Measurements from ENCODE around the gene LPIN1.

LPIN1 gene, protein sequence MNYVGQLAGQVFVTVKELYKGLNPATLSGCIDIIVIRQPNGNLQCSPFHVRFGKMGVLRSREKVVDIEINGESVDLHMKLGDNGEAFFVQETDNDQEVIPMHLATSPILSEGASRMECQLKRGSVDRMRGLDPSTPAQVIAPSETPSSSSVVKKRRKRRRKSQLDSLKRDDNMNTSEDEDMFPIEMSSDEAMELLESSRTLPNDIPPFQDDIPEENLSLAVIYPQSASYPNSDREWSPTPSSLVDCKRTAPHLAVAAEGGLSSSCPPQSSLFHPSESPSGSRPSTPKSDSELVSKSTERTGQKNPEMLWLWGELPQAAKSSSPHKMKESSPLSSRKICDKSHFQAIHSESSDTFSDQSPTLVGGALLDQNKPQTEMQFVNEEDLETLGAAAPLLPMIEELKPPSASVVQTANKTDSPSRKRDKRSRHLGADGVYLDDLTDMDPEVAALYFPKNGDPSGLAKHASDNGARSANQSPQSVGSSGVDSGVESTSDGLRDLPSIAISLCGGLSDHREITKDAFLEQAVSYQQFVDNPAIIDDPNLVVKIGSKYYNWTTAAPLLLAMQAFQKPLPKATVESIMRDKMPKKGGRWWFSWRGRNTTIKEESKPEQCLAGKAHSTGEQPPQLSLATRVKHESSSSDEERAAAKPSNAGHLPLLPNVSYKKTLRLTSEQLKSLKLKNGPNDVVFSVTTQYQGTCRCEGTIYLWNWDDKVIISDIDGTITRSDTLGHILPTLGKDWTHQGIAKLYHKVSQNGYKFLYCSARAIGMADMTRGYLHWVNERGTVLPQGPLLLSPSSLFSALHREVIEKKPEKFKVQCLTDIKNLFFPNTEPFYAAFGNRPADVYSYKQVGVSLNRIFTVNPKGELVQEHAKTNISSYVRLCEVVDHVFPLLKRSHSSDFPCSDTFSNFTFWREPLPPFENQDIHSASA

GRCh38 chr2:11746376-11746806, at the start of gene LPIN1:
TSS of gene LPIN1 (plus strand) at chr2:11746632. CDS start at chr2:11765542, 18,910 bp downstream.
- peak; percentile 88 for DNase-seq

DNA sequence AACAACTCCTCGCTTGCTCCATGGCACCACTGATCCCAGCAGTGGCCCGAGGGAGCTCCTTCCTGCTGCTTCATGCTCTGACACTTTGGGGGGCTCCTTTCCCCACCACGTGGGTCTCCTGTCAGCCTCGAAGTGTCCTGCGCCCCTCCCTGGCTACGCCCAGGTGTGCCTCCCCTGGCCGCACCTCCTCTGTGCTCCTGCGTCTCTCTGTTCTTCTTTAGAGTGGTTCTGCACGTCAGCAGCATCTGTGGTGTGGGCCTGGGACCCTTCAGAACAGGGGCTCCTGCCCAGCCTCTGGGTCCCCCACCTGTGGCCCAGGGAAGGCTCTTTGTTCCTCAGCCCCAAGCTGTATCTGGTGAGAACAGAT, 49.7 kb upstream of the LPIN1 start:
- DNase-seq, result no peak

GRCh38 chr2:11697103-11697871, 49.1 kb upstream of the LPIN1 start:
- no peak for DNase-seq

DNA sequence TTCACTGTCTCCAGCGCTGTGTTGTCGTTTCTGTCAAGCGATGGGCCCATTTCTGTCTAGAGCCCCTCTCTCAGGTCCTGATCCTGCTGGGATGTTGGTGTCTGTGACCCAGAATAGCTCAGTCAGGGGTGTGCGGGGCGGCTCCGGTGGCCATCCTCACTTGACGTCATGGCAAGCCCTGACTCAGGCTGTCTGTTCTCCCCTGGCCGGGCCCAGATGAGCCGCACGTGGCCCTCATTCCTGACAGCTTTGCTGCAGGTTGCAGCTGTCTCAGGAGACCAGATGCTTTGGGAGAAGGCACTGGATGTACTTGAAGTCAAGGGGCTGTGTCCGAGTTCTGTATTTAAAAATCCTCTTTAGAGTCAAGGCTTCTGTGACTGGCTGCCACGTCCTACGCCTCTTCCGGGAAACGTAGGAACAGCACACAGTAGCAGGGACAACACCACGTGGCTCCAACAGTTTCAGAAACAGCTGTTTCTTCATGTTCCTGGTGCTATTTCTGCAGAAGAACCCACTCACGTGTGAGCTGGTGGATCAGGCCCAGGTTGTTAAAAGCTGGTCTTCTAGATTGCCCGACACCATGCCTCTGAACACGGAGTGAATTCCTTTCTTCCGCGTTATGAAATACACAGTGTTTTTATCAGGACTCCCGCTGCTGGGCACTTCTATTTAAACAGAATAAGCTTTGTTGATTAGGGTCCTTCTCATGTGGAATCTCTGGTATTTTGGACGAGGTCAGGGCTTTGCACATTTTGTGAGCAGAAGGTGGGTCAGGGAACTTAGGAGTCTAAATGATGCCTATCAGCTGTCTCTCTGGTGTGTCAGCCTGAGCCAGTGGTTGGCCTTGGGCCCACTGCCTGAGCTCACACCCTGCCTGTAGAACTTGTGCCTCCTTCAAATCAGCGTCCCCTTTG, 48.2 kb upstream of the LPIN1 start:
- no peak for DNase-seq

- DNase-seq, result no peak
Observed at GRCh38 chr2:11699686-11700670, 46.5 kb upstream of the LPIN1 start.

GRCh38 chr2:11701206-11701605, 45.2 kb upstream of the LPIN1 start:
- no peak for DNase-seq

- DNase-seq, result no peak
Observed at GRCh38 chr2:11701751-11702301, 44.6 kb upstream of the LPIN1 start.

DNA sequence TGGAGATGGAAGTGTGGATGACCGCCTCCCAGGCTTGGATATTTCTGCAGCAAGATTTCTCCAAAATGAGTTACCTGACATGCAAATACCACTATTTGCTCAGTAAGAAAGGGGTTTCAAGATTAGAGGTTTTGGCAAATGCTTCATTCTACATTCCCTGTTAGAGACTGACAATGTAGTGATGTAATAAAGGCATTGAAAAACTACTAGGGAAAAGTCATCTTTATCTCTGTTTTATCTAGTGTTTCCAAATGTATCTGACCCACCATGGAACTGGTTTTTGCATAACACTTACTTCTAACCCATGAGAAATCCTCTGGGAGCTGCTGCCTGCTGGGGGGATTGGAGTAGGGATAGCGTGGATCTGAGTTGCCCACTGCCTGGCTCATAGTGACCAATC, 43.5 kb upstream of the LPIN1 start:
- no peak for DNase-seq

GRCh38 chr2:11703700-11704099, 42.7 kb upstream of the LPIN1 start:
- no peak for DNase-seq

- DNase-seq, result no peak
Observed at GRCh38 chr2:11705063-11705462, 41.4 kb upstream of the LPIN1 start.

- no peak for DNase-seq
Observed at GRCh38 chr2:11705711-11706110, 40.7 kb upstream of the LPIN1 start.

DNA sequence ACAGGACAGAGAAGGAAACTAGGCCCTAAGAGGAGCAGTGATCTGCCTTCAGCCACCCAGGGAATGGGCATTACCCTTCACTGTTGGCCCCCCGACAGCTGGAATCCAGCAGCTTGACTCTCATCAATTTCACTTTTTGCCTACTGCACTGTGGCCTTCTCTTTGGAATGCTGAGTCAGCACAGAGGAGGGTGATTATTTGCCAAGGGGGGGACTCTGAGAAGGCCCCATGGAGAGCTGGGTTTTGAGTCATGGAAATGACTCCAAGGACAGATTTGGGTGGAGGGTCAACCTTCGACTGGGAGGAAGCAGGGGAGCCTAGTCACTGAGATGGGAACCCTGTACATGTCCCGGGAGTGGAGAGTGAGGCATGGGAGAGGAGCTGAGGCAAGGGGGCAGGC, 38.3 kb upstream of the LPIN1 start:
- no peak for DNase-seq

- no peak for DNase-seq
Observed at GRCh38 chr2:11709293-11709692, 37.1 kb upstream of the LPIN1 start.

DNA sequence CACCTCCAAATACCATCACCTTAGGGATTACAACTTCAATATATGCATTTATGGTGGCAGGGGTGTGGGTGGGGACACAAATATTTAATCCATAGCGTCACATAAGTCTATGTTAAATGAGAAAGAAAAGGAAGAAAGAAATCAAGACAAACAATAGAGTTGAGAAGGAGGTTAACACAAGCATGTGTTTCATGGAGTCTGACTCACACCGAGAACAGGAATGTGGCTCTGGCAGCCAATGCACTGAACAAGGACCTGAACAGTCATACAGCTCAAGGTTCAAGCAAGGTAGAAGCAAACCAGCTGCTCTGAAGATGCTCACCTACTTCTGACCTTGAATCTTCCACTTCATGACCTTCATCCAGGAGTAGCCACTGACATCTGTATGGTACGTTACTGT, 36.2 kb upstream of the LPIN1 start:
- DNase-seq, result no peak

DNA sequence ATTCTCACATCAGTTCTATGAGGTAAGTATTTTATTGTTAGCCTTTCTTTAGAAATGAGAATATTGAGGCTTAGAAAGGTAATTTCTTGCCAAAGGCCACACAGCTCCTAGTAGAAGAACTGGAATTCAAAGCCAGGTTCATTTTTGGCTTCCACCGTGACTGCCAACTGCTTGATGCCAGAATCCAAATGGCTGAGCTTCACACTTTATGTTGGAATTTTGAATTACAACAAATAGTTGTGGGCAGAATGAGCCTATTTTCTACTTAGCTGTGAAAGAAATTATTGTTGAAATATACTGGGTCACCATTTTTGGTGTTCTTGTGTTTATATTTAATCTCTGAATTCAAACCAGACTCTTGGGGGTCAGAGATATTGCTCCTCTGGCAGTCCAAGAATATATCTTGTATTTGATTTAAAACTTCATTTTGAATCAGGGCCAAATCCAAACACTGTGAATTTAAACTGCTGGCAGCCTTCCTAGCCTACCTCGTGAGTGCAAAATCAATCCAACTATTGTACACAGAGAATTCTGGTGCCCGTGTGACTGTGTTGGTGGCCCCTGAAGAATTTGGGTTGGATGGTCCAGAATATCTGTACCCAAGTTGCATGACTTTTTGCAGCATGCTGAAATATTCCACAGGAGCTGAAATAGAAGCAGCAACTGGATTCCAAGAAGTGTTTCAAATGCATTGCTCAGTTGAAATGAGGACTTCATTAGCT, 35.6 kb upstream of the LPIN1 start:
- DNase-seq, result no peak

DNA sequence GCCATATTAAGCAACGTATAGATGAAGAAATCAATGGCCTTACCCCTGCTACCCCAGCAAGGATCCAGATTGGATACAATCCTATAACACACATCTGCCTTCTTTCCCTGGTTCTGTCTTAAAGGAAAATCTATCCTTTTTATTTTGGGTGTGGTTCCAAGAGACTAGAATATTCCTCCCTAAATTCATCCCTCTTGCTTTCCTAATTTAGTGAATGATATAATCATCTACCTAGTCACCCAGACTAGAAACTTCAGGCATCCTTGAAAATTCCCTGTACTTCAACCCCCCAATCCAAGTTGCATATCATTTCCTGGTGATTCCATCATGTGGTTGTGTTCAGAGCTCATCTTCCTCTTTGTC, 35.1 kb upstream of the LPIN1 start:
- no peak for DNase-seq

DNA sequence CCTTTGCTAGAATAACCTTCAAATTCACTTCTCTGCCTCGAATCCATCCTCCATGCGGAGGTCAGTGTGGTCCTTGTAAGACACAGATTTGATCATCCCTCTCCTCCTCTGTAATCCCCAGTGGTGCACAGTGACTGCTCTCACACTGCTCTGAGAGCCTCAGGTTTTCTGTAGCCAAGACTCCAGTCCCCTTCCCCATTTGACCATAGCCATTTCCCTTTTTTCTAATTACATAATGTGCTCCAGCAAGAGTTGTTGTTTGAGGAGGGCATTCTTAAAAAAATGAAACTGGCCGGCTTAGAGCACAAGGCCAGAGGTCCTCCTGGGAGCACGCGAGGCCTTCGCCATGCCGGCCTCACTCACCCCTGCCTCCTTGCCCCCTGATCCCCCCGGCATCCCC, 34.7 kb upstream of the LPIN1 start:
- DNase-seq, result no peak

GRCh38 chr2:11712866-11713265, 33.6 kb upstream of the LPIN1 start:
- DNase-seq, result no peak

DNA sequence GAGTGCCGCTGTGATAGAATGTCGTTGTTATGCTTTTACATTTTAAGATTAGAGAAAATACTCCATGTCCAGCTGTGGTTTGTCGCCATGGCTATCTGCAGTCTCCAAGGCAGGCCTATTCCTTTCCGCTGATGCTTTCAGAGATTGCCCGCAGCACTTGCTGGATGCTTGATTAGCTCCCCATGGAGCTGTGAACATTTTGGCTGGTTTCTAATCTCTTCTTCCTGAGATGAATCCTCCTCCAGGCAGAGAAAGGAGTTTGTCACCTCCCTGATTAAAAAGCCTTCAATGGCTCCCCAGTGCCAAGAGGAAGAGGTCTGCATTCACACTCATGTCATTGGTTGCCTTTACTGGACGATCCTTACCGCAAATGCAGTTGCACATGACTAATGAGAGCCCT, 32.6 kb upstream of the LPIN1 start:
- DNase-seq, result no peak
